Neural crest cell (in vitro differentiated cells): ENCODE results near the gene M6PR. TPM values are rescaled to one million over a fixed set of nuclear protein-coding genes. Genes with fewer than 3 reads are reported as not detected.

ENCODE experiments used
- DNase-seq: peaks from one replicate; pipeline ENCODE4 v3.0.0; 2021; ENCODE audit warnings: low read depth, mixed read lengths, low spot score
- H3K27ac Mint-ChIP-seq: one replicate; pipeline ENCODE4 v1.8.0; 2021; ENCODE audit warnings: mild to moderate bottlenecking, mixed read lengths; ENCODE audit not compliant: unreplicated experiment
- H3K27me3 Mint-ChIP-seq: 2 replicates; pipeline ENCODE4 v1.8.0; 2021; ENCODE audit warnings: low read depth, mild to moderate bottlenecking, mixed read lengths
- H3K36me3 Mint-ChIP-seq: 2 replicates; pipeline ENCODE4 v1.8.0; 2021; ENCODE audit warnings: low read depth, mild to moderate bottlenecking, mixed read lengths
- H3K4me1 Mint-ChIP-seq: 2 replicates; pipeline ENCODE4 v1.8.0; 2021; ENCODE audit warnings: mixed read lengths
- H3K4me3 Mint-ChIP-seq: one replicate; pipeline ENCODE4 v1.8.0; 2021; ENCODE audit warnings: mild to moderate bottlenecking, mixed read lengths
- H3K9me3 Mint-ChIP-seq: 2 replicates; pipeline ENCODE4 v1.8.0; 2021; ENCODE audit warnings: mixed read lengths
- long read RNA-seq: library from polyadenylated mRNA; unstranded; transcript quantifications from one replicate; pipeline ENCODE4 v2.0.0, GENCODE V29; 2020
- total RNA-seq: library from RNA; stranded (reverse); gene quantifications from 2 replicates; pipeline ENCODE4 v1.2.1, GENCODE V29; 2021
- TF ChIP-seq, protein P1 (sequence below): fragments of 200-600 bp; sonication (generic); conservative IDR thresholded peaks from 2 replicates; pipeline ENCODE4 v1.5.0; 2021; ENCODE audit warnings: antibody characterized with exemption, mild to moderate bottlenecking

M6PR gene
- 143 and 151 TPM in 2 replicates for total RNA-seq
- long read RNA-seq, transcript M6PR-201 (7 exons, 2,756 nt), result major isoform, 427 of 535 reads
- long read RNA-seq, partial matches to known transcripts, result 40 of 535 reads
- long read RNA-seq, other reads (novel, unspliced or antisense), result 66 of 535 reads

- H3K36me3 Mint-ChIP-seq, result peaks cover 16% of the 10 kb centered on the region
These were observed at the start of gene M6PR for GRCh38 chr12:8949342-8950220. Gene M6PR, minus strand, starts transcription at chr12:8949645. Its CDS starts 3,241 bp downstream, at chr12:8946404.

GRCh38 chr12:8996682-8997405 is 47.4 kb upstream of the M6PR start:
- peaks cover 2% of the 10 kb centered on the region for H3K36me3 Mint-ChIP-seq
- TF ChIP-seq, protein P1, sequence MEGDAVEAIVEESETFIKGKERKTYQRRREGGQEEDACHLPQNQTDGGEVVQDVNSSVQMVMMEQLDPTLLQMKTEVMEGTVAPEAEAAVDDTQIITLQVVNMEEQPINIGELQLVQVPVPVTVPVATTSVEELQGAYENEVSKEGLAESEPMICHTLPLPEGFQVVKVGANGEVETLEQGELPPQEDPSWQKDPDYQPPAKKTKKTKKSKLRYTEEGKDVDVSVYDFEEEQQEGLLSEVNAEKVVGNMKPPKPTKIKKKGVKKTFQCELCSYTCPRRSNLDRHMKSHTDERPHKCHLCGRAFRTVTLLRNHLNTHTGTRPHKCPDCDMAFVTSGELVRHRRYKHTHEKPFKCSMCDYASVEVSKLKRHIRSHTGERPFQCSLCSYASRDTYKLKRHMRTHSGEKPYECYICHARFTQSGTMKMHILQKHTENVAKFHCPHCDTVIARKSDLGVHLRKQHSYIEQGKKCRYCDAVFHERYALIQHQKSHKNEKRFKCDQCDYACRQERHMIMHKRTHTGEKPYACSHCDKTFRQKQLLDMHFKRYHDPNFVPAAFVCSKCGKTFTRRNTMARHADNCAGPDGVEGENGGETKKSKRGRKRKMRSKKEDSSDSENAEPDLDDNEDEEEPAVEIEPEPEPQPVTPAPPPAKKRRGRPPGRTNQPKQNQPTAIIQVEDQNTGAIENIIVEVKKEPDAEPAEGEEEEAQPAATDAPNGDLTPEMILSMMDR, result no peak
- no peak overlapping the region for H3K4me3 Mint-ChIP-seq
- no peaks in the 10 kb centered on the region for H3K4me1 Mint-ChIP-seq
- no peak for DNase-seq
- no peak overlapping the region for H3K27ac Mint-ChIP-seq
- no peaks in the 10 kb centered on the region for H3K9me3 Mint-ChIP-seq
- H3K27me3 Mint-ChIP-seq, result no peaks in the 10 kb centered on the region

More at GRCh38 chr12:8949342-8950220, at the start of gene M6PR:
- peak within 1 kb of the TSS; percentile 99 for H3K4me3 Mint-ChIP-seq
- peaks cover 10% of the 10 kb centered on the region for H3K9me3 Mint-ChIP-seq
- DNase-seq, result peak; percentile 84
- peak within 1 kb of the TSS; percentile 90 for H3K27ac Mint-ChIP-seq
- H3K27me3 Mint-ChIP-seq, result no peaks in the 10 kb centered on the region
- H3K4me1 Mint-ChIP-seq, result peaks cover 41% of the 10 kb centered on the region
- TF ChIP-seq, protein P1, result peak; percentile 67

GRCh38 chr12:8995021-8995775 is 45.8 kb upstream of the M6PR start:
- Mint-ChIP-seq H3K27me3 (no peaks in the 10 kb centered on the region), H3K4me1 (no peaks in the 10 kb centered on the region), H3K9me3 (no peaks in the 10 kb centered on the region), H3K27ac (no peak overlapping the region), H3K36me3 (no peaks in the 10 kb centered on the region), H3K4me3 (no peak overlapping the region)
- TF ChIP-seq, protein P1, result no peak
- no peak for DNase-seq

DNA sequence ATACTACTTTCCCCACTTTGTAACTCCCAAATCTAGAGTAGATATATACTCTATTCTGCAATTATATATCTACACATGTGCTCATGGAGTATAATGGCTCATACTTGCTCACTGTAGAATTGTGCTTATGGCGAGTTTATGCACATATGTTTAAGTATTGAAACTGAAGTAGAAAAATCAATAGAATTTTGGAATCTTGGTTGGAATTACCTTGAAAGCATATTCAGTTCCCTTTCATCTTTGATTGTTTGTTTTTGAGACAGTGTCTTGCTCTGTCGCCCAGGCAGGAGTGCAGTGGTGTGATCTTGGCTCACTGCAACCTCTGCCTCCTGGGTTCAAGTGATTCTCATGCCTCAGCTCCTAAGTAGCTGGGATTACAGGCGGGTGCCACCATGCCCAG is 44.4 kb upstream of the M6PR start:
- H3K4me3 Mint-ChIP-seq, result no peak overlapping the region
- H3K36me3 Mint-ChIP-seq, result no peaks in the 10 kb centered on the region
- TF ChIP-seq, protein P1, result no peak

More for the DNA sequence above, 44.4 kb upstream of the M6PR start:
- Mint-ChIP-seq H3K27me3 (no peaks in the 10 kb centered on the region), H3K9me3 (no peaks in the 10 kb centered on the region), H3K4me1 (no peaks in the 10 kb centered on the region), H3K27ac (no peak overlapping the region)
- DNase-seq, result no peak
